Measurements from ENCODE around the gene CAPZA2.

- TF ChIP-seq, protein P1, sequence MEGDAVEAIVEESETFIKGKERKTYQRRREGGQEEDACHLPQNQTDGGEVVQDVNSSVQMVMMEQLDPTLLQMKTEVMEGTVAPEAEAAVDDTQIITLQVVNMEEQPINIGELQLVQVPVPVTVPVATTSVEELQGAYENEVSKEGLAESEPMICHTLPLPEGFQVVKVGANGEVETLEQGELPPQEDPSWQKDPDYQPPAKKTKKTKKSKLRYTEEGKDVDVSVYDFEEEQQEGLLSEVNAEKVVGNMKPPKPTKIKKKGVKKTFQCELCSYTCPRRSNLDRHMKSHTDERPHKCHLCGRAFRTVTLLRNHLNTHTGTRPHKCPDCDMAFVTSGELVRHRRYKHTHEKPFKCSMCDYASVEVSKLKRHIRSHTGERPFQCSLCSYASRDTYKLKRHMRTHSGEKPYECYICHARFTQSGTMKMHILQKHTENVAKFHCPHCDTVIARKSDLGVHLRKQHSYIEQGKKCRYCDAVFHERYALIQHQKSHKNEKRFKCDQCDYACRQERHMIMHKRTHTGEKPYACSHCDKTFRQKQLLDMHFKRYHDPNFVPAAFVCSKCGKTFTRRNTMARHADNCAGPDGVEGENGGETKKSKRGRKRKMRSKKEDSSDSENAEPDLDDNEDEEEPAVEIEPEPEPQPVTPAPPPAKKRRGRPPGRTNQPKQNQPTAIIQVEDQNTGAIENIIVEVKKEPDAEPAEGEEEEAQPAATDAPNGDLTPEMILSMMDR (IDR thresholded peaks at IDR 0.05), result no peak
- TF ChIP-seq EZH2 (IDR thresholded peaks at IDR 0.05), result no peak
- no peak for TF ChIP-seq EZH2phosphoT487 (IDR thresholded peaks at IDR 0.05)
Observed at GRCh38 chr7:116955340-116955739, 93.0 kb downstream of the CAPZA2 start.
